Measurements from ENCODE around the gene SEC63.

DNA sequence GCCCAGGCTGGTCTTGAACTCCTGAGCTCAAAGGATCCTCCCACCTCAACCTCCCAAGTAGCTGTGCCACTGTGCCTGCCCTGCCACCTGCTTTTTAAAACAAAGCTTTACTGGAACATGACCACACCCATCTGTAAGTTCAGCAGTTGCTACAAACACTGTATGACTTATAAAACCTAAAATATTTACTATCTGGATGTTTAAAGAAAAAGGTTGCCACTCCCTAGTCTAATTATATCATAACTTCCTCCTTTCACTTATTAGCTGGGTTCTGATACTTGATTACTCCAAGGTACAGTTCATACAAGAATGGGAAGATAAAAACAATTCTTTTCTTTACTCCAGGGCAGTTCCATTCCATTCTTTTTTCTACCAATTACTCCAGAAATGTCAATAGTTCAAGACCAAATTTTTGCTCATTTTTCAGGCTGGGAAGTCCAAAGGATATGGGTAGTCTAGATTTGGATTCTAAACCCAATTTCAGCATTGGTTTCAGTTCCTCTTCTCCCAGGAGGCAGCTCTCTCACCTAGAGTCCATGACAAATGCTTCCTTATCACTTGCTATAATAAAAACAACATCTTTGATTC lies 63.1 kb downstream of the SEC63 start:
- no peak for TF ChIP-seq POLR2A (IDR thresholded peaks at IDR 0.05; ENCODE audit: low read length)
- no peak for TF ChIP-seq GATA1 (IDR thresholded peaks at IDR 0.05; ENCODE audit: low read depth, low read length)

Measured in erythroblast (primary cell).